Fibroblast of lung (primary cell): Measurements from ENCODE around the gene CAMK1D.

Source experiments
- CTCF ChIP-seq, 2 donors: IDR thresholded peaks in 1 of 2; conservative IDR thresholded peaks in 1 of 2; 1 replicate in 1 of 2; 2 replicates in 1 of 2; pipeline ENCODE4 v1.5.1; 2011 to 2012; ENCODE audit warnings: low read length in 2 of 2, control low read depth in 1 of 2, inconsistent platforms in 1 of 2, low read depth in 1 of 2, mild to moderate bottlenecking in 1 of 2
- EZH2 ChIP-seq: IDR thresholded peaks from 2 replicates; pipeline ENCODE4 v1.5.1; 2012; ENCODE audit warnings: low read length, control low read depth, mild to moderate bottlenecking; ENCODE audit errors: missing control alignments

GRCh38 chr10:12382157-12382548 lies 32.8 kb downstream of the CAMK1D start:
- TF ChIP-seq CTCF (conservative IDR thresholded peaks at IDR 0.05 in 1 of 2, IDR thresholded peaks at IDR 0.05 in 1 of 2; ENCODE audit: low read depth in 1 of 2, low read length in 2 of 2): no peak
- TF ChIP-seq EZH2: no peak
